DMS153 (cell line): ENCODE data around the gene GFRA3.
A peak's percentile ranks its signal among the peaks of the same experiment; 100 is the strongest.

Experiments
- DNase-seq: peaks from one replicate; lab custom pipeline; 2025; lab: John Stamatoyannopoulos, UW

GFRA3 gene

DNA sequence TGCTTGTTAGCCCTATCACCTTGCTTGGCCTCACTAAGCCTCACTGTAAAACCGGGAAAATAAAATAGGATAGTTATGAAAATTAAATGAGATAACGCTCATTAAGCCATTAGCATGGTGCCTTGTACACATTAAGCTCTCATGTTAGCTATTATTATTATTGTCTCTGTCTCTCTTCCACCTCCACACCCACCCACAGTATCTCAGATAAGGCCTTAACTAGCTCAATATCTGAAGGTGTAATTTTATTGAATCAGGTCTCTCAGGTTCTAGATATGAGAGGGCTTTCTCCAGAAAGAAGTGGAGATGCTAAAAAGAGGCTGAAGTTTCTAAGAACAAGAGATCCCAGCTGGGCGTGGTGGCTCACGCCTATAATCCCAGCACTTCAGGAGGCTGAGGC lies 27.6 kb downstream of the GFRA3 start:
- DNase-seq, result no peak

DNA sequence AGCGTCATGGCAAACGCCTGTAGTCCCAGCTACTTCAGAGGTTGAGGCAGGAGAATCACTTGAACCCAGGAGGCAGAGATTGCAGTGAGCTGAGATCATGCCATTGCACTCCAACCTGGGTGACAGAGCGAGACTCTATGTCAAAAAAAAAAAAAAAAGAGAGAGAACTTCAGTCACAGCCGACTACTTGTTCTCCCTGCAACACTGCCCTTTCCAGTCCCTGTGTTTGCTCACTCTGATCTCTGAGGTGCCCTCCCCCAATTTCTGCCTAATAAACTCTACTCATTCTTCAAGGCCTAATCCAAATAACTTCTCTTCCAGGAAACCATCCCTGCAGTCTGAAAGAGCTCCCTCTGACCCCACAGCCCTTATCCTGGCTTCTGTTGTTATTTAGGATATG lies 28.1 kb downstream of the GFRA3 start:
- no peak for DNase-seq

DNA sequence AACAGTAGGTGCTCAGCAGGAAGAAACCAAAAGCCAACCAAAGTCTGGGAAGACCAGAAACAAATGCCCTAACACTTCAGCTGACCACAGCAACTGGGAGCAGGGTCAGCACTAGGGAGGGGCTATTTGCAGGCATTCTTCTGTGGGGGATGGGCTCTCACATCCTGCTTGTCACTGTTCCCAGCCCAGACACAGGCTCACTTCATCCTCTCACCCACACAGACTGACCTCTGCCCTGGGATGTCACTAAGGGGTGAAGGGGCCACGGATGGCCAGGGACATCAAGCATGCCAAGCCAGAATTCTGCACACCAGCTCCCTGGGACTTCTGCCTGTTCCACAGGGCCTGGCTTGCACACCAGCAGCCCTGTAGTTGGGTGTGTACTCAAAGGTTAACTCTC lies 28.7 kb downstream of the GFRA3 start:
- no peak for DNase-seq

DNA sequence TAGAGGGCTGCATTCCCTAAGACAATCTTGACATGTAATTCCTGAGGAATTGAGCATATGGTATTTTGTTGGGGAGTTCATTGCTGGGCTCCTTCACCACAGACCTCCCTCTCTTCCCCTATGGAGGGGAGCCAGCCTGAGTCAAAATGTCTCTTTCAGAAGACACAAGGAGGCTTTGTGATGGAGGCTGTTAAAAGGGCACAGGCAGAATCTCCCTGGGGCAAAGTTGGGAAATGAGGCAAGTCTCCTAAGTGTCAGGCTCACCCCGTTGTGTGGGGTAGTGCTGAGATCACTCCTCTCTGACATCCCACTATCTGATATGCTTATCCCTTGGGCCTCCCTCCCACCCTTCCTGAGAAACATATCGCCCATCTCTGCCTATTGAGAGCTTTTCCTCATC lies 30.6 kb downstream of the GFRA3 start:
- no peak for DNase-seq

DNA sequence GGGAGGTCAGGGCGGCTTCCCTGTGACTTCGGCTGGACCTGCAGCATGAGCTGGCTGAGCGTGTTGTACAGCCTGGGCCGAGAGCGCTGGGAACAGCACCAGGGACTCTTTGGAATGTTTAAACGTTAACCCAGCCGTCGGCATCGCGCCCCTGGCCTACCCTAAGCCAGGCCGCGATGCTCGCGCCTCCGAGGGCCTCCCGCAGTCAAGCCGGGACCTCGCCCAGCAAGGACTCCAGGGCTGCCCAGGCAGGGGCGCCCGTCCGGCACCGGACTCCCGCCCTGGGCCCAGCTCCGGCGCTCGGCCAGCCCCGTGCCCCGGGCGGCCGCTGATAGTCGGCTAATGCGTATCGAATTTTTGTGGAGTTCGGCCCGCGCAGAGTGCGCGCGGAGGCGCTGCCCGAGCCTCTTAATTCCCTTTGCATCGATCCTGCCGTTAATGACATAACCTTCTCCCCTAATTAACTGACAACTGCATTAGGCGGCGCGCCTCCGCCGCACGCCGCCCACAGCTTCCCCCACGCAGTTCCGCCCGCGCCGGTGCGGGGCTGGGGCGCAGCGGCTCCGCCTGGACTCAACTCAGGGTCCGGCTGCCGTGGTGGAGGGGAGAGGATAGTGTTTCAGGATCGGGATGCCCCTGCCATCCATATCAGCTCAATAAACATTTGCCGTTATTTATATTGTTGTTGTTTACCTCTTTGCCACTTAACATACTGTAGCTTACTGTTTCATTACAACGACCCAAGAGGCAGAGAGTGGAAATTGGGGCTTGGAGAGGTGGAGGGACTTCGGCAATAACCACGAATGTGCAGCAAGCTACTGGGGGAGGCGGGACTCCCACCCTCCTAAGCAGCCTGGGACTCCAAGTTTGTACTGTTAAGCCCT lies 32.5 kb downstream of the GFRA3 start:
- no peak for DNase-seq

DNA sequence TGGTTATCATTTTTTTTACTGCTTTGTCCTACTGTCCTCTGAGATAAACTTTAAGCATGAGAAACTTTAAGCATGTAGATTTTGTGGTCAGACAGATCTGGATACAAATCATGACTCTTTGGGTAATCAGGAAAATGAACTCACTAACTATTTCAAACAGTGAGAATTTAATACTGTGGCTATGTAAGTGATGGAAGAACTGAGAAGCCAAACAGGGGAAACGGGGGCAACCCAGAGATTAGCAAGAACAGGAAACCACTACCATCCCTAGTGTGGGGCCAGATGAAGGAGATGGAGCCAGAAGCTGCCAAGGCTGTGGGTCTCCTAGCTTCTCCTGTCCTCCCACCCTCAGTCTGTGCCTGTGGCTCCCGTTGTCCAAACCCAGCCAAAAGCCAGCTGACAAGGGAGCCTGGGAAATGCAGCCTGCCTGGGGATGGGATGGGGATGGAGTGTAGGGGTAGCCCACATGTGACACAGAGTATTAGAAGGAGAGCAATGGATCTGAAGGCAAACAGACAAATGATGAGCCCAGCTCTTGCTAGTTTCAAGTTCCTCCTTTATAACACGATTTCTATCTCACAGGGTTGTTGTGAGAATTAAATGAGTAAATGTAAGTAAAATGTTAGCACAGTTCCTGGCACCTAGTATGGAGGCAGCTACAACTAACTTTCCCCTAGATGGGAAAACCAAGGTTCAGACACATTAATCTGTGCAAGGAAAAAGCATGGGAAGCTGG lies 33.6 kb downstream of the GFRA3 start:
- DNase-seq, result no peak

DNA sequence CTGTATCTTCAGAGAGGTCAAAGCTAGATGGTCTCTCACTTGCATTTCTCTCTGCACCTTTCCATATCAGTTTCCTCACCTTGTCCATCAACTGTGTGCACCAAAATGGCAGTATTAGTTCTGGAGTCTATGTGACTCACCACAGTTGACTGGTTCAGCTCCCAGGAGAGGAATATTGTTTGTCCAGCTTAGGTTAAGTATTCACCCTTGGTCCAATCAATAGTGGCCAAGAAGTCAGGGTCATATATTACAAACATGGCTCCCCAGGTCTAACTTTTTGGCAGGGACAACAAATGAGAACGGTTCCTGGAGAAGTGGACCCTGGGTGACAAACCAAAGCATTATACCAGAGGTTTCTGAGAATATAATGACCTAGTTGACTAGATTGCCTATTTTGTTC lies 36.4 kb downstream of the GFRA3 start:
- no peak for DNase-seq

DNA sequence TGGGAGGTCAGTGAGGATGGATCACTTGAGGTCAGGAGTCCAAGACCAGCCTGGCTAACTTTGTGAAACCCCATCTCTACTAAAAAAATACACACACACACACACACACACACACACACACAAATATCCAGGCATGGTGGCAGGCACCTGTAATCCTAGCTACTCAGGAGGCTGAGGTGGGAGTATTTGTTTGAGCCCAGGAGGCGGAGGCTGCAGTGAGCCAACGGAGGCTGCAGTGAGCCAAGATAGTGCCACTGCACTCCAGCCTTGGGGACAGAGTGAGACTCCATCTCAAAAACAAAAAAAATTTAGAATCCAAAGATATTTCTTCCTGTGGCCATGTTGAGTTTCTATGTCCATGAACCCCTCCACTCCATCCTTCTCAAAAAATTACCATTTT lies 39.8 kb downstream of the GFRA3 start:
- no peak for DNase-seq

DNA sequence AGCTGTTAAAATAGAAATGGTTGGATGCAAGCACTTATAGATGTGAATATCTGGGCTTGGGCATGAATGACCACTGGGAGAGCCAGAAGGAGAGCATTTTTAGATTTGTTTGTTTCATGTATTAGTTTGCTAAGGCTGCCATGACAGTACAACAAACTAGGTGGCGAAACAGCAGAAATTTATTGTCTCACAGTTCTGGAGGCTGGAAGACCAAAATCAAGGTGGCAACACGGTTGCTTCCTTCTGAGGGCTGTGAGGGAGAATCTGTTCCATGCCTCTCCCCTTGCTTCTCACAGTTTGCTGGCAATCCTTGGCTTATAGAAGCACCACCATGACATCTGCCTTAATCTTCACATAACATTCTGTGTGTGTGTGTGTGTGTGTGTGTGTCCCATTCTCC lies 41.1 kb downstream of the GFRA3 start:
- no peak for DNase-seq

DNA sequence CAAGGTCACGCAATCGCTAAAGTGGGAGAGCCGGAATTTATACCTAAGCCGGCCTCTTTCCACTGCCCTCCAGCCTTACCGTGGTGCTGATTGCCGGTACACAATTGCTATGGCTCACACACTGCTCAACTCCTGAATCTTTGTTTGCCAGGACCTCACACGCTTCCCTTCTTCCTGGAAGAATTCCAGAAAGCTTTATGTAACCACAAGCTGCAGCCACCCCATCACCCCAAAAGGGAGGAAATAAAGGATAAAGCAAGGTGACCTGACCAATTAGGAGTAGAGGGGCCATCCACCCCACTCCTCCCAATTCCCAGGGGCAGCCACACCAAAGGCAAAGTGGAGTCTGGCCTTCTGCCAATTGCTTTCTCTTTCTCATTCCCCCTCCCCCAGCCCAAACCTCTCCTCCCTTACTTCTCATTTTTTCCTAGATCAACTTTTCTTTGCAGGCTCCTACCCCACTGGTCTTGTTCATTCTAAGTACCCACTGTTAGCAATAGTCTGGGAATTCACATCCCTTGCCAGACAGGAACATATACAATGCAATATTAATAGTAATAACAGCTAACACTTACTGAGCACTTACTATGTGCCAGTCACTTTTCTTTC lies 43.3 kb downstream of the GFRA3 start:
- no peak for DNase-seq

DNA sequence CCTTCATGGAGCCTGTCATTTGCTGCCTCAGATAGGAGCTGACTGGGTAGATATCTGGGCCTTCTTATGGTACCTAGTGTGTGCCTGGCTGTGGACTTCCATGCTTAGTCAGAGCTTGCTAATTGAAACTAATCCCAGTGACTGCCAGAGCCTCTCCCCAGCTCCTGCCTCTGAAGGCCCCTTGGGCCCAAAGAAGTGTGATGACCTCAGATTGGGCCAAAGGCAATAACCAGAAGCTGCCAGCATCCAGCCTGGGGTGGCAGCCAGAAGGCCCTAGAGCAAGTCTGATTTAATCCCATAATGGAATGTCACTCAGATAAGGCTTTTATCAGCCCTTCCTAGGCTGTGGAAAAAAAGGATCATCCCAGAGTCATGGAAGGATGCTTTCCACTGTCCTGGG lies 44.2 kb downstream of the GFRA3 start:
- DNase-seq, result no peak

DNA sequence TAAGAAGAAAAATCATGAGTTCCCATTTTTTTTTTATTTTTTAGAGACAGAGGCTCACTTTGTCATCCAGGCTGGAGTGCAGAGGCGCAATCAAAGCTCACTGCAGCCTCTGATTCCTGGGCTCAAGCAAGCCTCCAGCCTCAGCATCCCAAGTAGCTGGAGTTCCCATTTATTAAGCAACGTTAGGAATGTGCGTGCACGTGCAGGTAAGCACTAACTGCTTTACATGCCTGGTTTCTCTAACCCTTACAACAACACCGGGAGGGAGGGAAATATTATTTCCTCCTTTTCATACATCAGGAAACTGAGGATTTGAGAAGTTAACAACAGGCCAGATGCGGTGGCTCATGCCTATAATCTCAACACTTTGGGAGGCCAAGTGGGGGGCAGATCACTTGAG lies 45.0 kb downstream of the GFRA3 start:
- DNase-seq, result no peak

DNA sequence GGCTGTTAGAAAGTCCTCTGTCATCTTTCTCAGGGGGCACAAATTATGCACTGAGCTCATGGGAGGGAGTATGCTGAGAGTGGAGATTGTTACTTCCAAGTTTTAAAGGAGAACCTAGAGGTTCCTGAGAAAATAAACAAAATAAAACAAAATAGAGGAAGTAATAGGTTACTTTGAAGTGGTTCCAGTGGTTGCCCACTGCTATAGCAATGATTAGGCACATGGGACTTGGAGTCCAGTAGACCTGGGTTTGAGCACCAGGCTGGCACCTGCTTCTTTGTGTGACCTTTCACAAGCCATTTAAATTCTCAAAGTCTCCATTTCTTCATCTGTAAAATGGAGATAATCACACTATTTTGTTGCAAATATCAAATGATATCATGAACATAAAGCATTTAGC lies 47.5 kb downstream of the GFRA3 start:
- no peak for DNase-seq

DNA sequence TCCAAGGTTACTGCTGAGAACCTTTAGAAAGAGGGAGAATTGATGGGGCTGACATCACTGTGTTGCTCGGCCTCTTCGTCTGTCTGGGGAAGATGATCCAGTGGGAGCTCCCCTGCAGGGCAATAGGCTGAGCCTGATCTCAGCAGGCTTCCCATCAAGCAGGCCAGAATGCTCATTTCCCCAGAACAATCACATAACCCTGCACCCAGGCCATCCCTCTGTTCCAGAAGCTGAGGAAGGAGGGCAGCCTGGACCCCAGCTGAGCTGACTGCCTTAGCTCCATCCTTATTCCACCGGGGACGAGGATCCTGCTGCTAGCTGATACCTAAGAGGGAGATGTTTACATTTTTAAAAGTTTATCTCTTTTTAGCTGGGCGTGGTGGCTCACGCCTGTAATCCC lies 49.7 kb downstream of the GFRA3 start:
- DNase-seq, result no peak

DNA sequence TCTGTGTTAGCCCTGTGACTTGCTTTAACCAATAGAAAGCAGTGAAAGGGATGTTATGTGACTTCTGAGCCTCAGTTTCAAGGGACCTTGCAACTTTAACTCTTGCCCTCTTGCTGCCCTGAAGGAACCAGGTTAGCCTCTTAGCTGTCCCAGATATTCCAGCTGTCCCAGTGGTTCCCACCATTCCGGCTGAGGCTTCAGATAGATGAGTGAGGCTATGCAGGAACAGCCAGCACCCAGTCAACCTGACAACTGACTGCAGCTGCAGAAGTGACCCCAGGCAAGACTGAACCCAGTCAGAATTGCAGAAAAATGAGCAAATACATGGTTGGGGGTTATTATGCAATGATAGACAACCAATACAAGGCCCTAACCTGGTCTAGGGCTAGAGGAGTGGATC lies 50.9 kb downstream of the GFRA3 start:
- no peak for DNase-seq

DNA sequence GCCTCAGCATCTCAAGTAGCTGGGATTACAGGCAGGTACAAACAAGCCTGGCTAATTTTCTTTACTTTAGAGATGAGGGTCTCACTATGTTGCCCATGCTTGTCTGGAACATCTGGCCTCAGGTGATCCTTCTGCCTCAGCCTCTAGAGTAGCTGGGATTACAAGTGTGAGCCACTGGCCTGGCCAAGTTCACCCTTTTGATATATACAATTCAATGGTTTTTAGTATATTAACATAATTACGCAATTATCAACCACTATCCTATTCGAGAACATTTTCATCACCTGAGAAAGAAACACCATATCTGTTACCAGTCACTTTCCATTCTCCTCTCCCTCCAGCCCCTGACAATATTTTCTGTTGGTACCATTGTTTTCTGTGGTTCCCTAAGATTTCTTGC lies 57.6 kb downstream of the GFRA3 start:
- DNase-seq, result no peak

DNA sequence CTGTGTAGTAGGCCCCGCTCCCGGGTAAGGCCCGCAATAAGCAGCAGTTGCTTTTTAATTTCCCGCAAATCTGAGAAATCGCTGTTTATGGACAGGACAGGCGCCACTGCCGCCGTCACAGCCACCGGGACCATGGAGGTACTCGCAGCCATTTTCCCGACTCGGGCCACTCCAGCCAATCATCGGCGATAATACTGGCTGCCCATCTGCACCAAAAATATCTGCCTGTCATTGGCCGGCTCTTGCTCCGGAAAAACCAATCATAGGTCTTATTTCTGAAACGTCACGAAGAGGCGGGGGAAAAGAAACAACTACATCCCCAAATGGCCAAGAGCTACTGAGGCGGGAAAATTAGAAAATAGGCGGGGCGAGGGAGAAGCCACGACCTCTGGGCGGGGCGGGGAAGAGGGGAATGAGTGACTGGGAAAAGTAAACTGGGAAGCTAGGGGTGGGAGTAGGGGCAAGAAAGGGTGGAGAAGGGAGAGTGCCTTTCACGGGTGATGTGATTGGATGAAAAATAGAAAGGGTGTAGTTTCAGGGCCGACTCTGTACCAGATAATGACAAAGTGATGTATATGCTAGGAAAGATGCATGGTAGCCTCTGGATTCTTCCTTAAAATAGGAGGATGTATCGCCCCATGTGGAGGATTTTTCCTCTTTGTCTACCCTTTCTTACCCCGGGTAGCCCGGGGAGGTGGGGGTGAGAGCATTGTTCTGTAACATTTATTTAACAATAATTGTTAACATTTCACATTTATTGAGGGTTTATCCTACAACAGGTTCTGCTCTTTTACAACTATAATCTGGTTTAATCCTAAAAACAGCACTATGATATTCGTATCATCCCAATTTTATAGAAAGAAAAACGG lies 61.0 kb downstream of the GFRA3 start, which contains the start of gene CDC23:
Gene CDC23 (minus strand): TSS at position 163 of the 869 bp plus-strand sequence. CDS start 11 bp downstream, at position 152.
- peak; percentile 94 for DNase-seq

DNA sequence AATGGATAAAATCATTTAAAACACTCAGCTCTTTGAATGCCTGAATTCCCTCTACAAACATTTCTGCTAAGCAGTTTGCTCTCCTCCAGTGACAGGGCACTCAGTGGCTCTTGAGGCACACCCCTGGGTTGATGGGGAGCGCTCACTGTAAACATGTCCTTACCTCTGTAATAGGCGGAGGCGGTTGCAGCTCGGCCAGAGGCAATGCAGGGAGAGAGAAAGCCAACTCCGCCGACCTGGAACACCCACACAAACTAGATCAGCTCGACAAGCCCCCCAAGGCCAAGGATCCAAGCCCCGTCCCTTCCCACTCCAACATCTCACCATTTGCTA lies 61.6 kb downstream of the GFRA3 start:
- DNase-seq, result no peak

DNA sequence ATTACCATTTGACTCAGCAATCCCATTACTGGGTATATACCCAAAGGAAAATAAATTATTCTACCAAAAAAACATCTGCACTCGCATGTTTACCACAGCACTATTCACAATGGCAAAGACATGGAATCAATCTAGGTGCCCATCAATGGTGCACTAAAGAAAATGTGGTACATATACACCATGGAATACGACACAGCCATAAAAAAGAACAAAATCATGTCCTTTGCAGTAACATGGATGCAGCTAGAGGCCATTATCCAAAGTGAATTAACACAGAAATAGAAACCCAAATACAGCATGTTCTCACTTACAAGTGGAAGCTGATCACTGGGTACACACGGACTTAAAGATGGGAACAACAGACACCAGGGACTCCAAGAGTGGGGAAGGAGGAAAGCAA lies 63.4 kb downstream of the GFRA3 start:
- no peak for DNase-seq
